Ovary (tissue), 3 donors: ENCODE results near the gene LRMDA.

ENCODE experiments used
- EP300 ChIP-seq: sonication (generic); formaldehyde crosslinking; IDR thresholded peaks from one replicate; pipeline ENCODE4 v1.6.1; 2017; ENCODE audit warnings: antibody characterized with exemption
- TF ChIP-seq, protein P1 (sequence below), 3 donors: fragments of 450-650 bp in 2 of 3; fragments of 200-600 bp in 1 of 3; IDR thresholded peaks; one replicate each; pipeline versions ENCODE4 v1.5.1 to v1.8.0; 2016 to 2022; ENCODE audit warnings: antibody characterized with exemption in 3 of 3, mild to moderate bottlenecking in 1 of 3
- donor health status: DM: no; HTN: no; CAD: no.

DNA sequence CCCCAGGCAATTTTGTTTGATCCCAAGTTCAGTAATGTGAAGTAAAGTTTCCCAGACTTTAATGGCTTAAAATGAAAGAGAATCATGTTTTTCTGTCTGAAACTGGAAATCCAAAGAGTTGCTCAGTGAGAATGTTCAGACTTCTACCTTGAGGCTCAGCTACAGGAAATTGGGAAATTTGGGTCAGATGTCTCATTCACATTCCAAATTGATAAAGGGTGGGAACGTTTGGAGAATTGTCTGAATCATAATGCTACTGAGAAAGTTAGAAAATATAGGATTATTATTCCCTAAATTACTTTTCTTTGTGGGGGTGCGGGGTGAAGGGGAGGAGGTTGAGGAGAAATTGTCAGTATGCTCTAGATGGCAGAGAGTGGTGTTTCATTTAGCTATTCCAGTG is 773.9 kb downstream of the LRMDA start:
- TF ChIP-seq, protein P1, sequence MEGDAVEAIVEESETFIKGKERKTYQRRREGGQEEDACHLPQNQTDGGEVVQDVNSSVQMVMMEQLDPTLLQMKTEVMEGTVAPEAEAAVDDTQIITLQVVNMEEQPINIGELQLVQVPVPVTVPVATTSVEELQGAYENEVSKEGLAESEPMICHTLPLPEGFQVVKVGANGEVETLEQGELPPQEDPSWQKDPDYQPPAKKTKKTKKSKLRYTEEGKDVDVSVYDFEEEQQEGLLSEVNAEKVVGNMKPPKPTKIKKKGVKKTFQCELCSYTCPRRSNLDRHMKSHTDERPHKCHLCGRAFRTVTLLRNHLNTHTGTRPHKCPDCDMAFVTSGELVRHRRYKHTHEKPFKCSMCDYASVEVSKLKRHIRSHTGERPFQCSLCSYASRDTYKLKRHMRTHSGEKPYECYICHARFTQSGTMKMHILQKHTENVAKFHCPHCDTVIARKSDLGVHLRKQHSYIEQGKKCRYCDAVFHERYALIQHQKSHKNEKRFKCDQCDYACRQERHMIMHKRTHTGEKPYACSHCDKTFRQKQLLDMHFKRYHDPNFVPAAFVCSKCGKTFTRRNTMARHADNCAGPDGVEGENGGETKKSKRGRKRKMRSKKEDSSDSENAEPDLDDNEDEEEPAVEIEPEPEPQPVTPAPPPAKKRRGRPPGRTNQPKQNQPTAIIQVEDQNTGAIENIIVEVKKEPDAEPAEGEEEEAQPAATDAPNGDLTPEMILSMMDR (IDR thresholded peaks at IDR 0.05): no peak
- no peak for TF ChIP-seq EP300
